A673 (cell line): ENCODE results near the gene MYRIP. TPM values are rescaled to one million over a fixed set of nuclear protein-coding genes. Genes with fewer than 3 reads are reported as not detected.

Experiments used
- BruUV-seq: library from RNA; stranded (reverse); fragments of 400-500 nt; replicated peaks from 2 replicates; lab custom pipeline; 2021; lab: Mats Ljungman, UMichigan
- CTCF ChIA-PET: fragments of 300-600 bp; sonication (Branson Sonifier 250); formaldehyde crosslinking; loops from one replicate; lab custom pipeline; 2022; ENCODE audit warnings: antibody characterized with exemption; lab: Charles Lee
- POLR2A ChIA-PET: fragments of 300-600 bp; sonication (Branson Sonifier 250); formaldehyde crosslinking; loops from one replicate; lab custom pipeline; 2022; ENCODE audit warnings: antibody characterized with exemption; ENCODE audit not compliant: low non-redundant PET; lab: Charles Lee
- DNase-seq: peaks from one replicate; pipeline ENCODE4 v3.0.0-alpha.2; 2015; ENCODE audit warnings: low spot score
- H3K27ac ChIP-seq: fragments of 200-600 bp; sonication (generic); 2 replicates; pipeline ENCODE4 v1.5.1; 2016; ENCODE audit warnings: mixed run types, low read depth, mild to moderate bottlenecking, mixed read lengths, antibody characterized with exemption, low read length; ENCODE audit not compliant: poor library complexity, severe bottlenecking
- H3K27me3 ChIP-seq: fragments of 200-600 bp; sonication (generic); replicated peaks from 2 replicates; pipeline ENCODE4 v1.6.1; 2017; ENCODE audit warnings: mixed run types, low read depth, mild to moderate bottlenecking, mixed read lengths, antibody characterized with exemption, low read length; ENCODE audit not compliant: insufficient read depth, poor library complexity
- H3K36me3 ChIP-seq: fragments of 200-600 bp; sonication (generic); 2 replicates; pipeline ENCODE4 v1.6.1; 2016; ENCODE audit warnings: mixed run types, mild to moderate bottlenecking, mixed read lengths, antibody characterized with exemption, low read length; ENCODE audit not compliant: insufficient read depth, poor library complexity, severe bottlenecking
- H3K4me1 ChIP-seq: fragments of 200-600 bp; sonication (generic); 2 replicates; pipeline ENCODE4 v1.6.1; 2017; ENCODE audit warnings: mixed run types, mild to moderate bottlenecking, mixed read lengths, antibody characterized with exemption, low read length; ENCODE audit not compliant: insufficient read depth, poor library complexity, severe bottlenecking
- H3K4me3 ChIP-seq: fragments of 200-600 bp; sonication (generic); 2 replicates; pipeline ENCODE4 v1.5.1; 2016; ENCODE audit warnings: low read depth, mixed run types, mild to moderate bottlenecking, mixed read lengths, low read length; ENCODE audit not compliant: poor library complexity, severe bottlenecking
- H3K9me3 ChIP-seq: fragments of 200-600 bp; sonication (generic); 2 replicates; pipeline ENCODE4 v1.6.1; 2016; ENCODE audit warnings: mixed run types, low read depth, mild to moderate bottlenecking, mixed read lengths, antibody characterized with exemption, low read length; ENCODE audit not compliant: poor library complexity, severe bottlenecking
- EZH2 ChIP-seq: fragments of 200-600 bp; sonication (generic); IDR thresholded peaks from 2 replicates; pipeline ENCODE4 v1.6.1; 2017; ENCODE audit warnings: borderline replicate concordance, low read depth, mild to moderate bottlenecking, mixed read lengths, antibody characterized with exemption, low read length; ENCODE audit not compliant: poor library complexity, severe bottlenecking
- intact Hi-C: fragments of 100-400 bp; cut with micrococcal nuclease; formaldehyde crosslinking; loops from one replicate; pipeline ENCODE4 v1.10.0; 2022; ENCODE audit not compliant: unreplicated experiment
- total RNA-seq: library from RNA; stranded (reverse); gene quantifications from 2 replicates; pipeline ENCODE4 v1.2.3, GENCODE V29; 2021
- TF ChIP-seq, protein P1 (sequence below): fragments of 300-800, 200-600 bp; sonication (generic); conservative IDR thresholded peaks from 2 replicates; pipeline ENCODE4 v1.5.1; 2017; ENCODE audit warnings: low read depth, mild to moderate bottlenecking, antibody characterized with exemption, low read length, moderate library complexity, mixed read lengths

Gene MYRIP
- total RNA-seq, 1 experiment from 2014 or later, result not detected

DNA sequence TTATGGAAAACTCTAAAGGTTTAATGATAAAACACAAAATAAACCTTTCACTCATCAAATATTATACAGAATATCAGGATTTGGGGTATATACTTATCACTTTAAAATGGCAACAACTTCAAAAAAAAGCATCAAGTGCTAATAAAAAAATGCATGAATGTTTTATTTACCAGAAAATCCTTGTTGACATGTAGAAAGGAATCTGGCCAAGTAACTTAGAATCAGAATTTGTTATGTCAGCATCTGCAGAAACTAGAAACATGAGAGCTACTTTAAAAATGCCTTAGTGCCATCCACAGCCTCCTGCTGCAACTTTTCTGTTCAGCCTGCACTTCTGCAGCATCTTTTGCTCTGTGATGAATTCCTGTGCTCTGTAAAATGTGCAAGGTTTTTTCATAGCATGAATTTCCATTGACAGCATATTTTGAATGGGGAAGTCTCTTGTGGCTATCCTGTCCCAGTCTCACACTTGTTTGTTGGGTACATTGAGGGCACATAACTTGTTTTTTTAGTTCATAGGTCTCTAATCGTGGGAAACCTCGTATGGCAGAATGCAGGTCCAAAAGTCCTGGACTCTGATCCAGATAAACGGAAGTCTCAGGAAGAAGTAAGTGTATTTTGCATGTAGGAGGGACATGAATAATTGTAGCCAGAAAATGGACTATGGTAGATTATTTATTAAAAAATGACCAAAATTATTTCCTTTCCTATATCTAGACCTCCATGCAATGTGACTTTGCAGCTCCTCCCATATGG, 21.1 kb upstream of the MYRIP start:
- Histone ChIP-seq H3K4me3 (no peak overlapping the region), H3K9me3 (no peaks in the 10 kb centered on the region), H3K4me1 (no peaks in the 10 kb centered on the region), H3K27me3 (no peaks in the 10 kb centered on the region), H3K27ac (no peak overlapping the region), H3K36me3 (no peaks in the 10 kb centered on the region)
- POLR2A ChIA-PET, result no interaction called here
- TF ChIP-seq EZH2, result no peak
- TF ChIP-seq, protein P1, sequence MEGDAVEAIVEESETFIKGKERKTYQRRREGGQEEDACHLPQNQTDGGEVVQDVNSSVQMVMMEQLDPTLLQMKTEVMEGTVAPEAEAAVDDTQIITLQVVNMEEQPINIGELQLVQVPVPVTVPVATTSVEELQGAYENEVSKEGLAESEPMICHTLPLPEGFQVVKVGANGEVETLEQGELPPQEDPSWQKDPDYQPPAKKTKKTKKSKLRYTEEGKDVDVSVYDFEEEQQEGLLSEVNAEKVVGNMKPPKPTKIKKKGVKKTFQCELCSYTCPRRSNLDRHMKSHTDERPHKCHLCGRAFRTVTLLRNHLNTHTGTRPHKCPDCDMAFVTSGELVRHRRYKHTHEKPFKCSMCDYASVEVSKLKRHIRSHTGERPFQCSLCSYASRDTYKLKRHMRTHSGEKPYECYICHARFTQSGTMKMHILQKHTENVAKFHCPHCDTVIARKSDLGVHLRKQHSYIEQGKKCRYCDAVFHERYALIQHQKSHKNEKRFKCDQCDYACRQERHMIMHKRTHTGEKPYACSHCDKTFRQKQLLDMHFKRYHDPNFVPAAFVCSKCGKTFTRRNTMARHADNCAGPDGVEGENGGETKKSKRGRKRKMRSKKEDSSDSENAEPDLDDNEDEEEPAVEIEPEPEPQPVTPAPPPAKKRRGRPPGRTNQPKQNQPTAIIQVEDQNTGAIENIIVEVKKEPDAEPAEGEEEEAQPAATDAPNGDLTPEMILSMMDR, result no peak
- intact Hi-C loops, result no loop called here
- BruUV-seq, result no TSS peak
- no peak for DNase-seq
- CTCF ChIA-PET, result no interaction called here

DNA sequence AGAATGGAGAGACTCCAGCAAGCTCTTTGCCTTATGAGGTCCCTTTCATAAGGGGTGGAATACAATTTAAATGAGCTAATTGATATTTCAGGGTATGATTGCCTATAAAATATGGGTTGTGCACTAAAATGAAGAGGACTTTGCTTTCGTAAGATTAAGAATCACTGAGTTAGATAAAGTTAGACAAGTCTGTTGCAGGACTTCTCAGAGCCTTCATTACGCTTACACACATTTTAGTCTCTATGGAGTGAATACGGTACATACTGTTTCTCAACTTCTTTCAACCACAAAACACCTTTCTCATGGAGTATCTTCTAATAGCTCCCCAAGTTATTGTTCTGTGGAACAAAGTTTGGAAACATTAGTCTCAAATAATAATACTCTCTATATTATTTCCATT, 17.8 kb upstream of the MYRIP start:
- H3K4me1 ChIP-seq, result no peaks in the 10 kb centered on the region
- TF ChIP-seq, protein P1, result no peak
- TF ChIP-seq EZH2, result no peak
- H3K27ac ChIP-seq, result no peak overlapping the region
- no peak overlapping the region for H3K4me3 ChIP-seq
- H3K36me3 ChIP-seq, result no peaks in the 10 kb centered on the region
- no TSS peak for BruUV-seq
- intact Hi-C loops, result no loop called here
- no peak for DNase-seq
- ChIA-PET CTCF (no interaction called here), POLR2A (no interaction called here)
- no peaks in the 10 kb centered on the region for H3K27me3 ChIP-seq
- no peaks in the 10 kb centered on the region for H3K9me3 ChIP-seq

DNA sequence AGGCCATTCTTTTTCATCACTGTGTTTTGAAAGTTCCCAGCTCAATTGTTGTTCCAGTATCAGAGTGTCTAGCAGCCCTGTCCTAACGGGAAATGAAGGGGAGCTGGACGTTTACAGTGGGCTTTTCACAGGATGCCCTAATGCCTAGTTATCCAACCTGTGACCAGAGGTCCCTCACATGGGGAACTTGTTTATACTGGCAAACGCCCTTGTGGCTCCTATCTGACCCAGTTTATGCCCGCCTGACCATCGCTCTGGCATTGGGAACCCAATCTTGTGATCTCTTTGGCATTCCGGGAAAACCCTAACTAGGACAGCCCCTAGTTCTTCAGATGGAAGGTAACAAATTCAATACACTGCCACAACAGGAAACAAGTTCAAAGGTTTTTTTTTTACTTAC, 14.5 kb upstream of the MYRIP start:
- H3K27me3 ChIP-seq, result no peaks in the 10 kb centered on the region
- no peaks in the 10 kb centered on the region for H3K4me1 ChIP-seq
- no peak overlapping the region for H3K4me3 ChIP-seq
- no peaks in the 10 kb centered on the region for H3K36me3 ChIP-seq
- H3K27ac ChIP-seq, result no peak overlapping the region
- TF ChIP-seq EZH2, result no peak
- TF ChIP-seq, protein P1, result no peak
- intact Hi-C loops, result no loop called here
- no peaks in the 10 kb centered on the region for H3K9me3 ChIP-seq
- DNase-seq, result no peak
- BruUV-seq, result no TSS peak
- ChIA-PET POLR2A (no interaction called here), CTCF (no interaction called here)
